ENCODE data around the gene SDCCAG8. TPM values are rescaled to one million over a fixed set of nuclear protein-coding genes. Genes with fewer than 3 reads are reported as not detected.

The SDCCAG8 gene
- total RNA-seq, 1 donor from 2014 or later, result 92.7 TPM

- TF ChIP-seq, protein P1, sequence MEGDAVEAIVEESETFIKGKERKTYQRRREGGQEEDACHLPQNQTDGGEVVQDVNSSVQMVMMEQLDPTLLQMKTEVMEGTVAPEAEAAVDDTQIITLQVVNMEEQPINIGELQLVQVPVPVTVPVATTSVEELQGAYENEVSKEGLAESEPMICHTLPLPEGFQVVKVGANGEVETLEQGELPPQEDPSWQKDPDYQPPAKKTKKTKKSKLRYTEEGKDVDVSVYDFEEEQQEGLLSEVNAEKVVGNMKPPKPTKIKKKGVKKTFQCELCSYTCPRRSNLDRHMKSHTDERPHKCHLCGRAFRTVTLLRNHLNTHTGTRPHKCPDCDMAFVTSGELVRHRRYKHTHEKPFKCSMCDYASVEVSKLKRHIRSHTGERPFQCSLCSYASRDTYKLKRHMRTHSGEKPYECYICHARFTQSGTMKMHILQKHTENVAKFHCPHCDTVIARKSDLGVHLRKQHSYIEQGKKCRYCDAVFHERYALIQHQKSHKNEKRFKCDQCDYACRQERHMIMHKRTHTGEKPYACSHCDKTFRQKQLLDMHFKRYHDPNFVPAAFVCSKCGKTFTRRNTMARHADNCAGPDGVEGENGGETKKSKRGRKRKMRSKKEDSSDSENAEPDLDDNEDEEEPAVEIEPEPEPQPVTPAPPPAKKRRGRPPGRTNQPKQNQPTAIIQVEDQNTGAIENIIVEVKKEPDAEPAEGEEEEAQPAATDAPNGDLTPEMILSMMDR (IDR thresholded peaks at IDR 0.05), result no peak
- DNase-seq, result no peak
- Histone ChIP-seq H3K9me3 (peaks cover 8% of the 10 kb centered on the region), H3K4me1 (peaks cover 23% of the 10 kb centered on the region), H3K36me3 (peaks cover 37% of the 10 kb centered on the region), H3K27ac (no peak overlapping the region), H3K27me3 (ENCODE audit: low read depth) (no peaks in the 10 kb centered on the region), H3K4me3 (no peak overlapping the region)
- intact Hi-C loops (cut with DNase I), result no loop called here
- ATAC-seq, result no peak
These were observed 35.5 kb downstream of the SDCCAG8 start for GRCh38 chr1:243291292-243291691.

- H3K27me3 ChIP-seq (ENCODE audit: low read depth), result no peaks in the 10 kb centered on the region
- ATAC-seq, result no peak
- no peak overlapping the region for H3K27ac ChIP-seq
- TF ChIP-seq, protein P1 (IDR thresholded peaks at IDR 0.05), result no peak
- H3K36me3 ChIP-seq, result peaks cover 31% of the 10 kb centered on the region
- H3K9me3 ChIP-seq, result peaks cover 8% of the 10 kb centered on the region
- DNase-seq, result no peak
- intact Hi-C loops (cut with DNase I), result no loop called here
- no peak overlapping the region for H3K4me3 ChIP-seq
- peaks cover 15% of the 10 kb centered on the region for H3K4me1 ChIP-seq
These were observed 36.3 kb downstream of the SDCCAG8 start for GRCh38 chr1:243292117-243292516.

DNA sequence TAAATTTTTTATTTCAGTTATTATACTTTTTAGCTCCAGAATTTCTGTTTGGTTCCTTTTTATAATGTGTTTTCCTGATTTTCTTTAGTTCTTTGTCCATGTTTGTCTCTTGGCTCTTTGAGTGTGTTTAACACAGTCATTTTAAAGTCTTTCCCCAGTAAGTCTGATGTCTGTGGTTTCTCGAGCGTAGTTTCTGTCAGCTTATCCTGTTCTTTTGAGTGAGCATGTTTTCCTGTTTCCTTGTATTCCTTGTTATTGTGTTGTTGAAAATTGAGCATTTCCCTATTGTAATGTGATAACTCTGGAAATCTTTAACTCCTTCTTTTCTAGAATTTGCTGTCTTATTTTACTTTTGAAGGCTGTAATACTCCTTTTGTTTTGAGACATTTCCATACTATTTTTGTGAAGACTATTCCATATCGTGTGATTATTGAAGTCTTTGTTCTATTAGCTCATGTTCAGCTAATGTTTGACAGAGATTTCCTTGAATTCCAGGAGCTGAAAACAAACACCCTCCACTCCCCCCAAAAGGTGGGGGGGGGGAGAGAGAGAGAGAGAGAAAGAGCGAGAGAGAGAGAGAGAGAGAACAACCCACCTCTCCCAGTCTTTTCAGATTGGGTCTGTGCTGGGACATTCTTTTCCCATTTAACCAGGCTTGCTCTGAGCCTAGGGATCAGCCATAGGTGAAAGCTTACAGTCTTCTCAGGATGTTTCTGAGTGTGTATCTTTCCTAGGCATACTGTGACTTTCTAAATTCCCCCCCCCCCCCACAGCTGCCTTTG is 38.3 kb downstream of the SDCCAG8 start:
- TF ChIP-seq, protein P1 (IDR thresholded peaks at IDR 0.05), result no peak
- ATAC-seq (no peak), DNase-seq (no peak)
- Histone ChIP-seq H3K9me3 (peaks cover 8% of the 10 kb centered on the region), H3K27me3 (ENCODE audit: low read depth) (no peaks in the 10 kb centered on the region), H3K36me3 (peaks cover 25% of the 10 kb centered on the region), H3K27ac (no peak overlapping the region), H3K4me3 (no peak overlapping the region), H3K4me1 (no peaks in the 10 kb centered on the region)
- intact Hi-C loops (cut with DNase I), result no loop called here

- H3K27ac ChIP-seq, result no peak overlapping the region
- no peak for DNase-seq
- H3K4me3 ChIP-seq, result no peak overlapping the region
- intact Hi-C loops (cut with DNase I), result no loop called here
- TF ChIP-seq, protein P1 (IDR thresholded peaks at IDR 0.05), result no peak
- ATAC-seq, result no peak
- H3K27me3 ChIP-seq (ENCODE audit: low read depth), result no peaks in the 10 kb centered on the region
- peaks cover 24% of the 10 kb centered on the region for H3K36me3 ChIP-seq
- peaks cover 10% of the 10 kb centered on the region for H3K9me3 ChIP-seq
- H3K4me1 ChIP-seq, result no peaks in the 10 kb centered on the region
These were observed 38.9 kb downstream of the SDCCAG8 start for GRCh38 chr1:243294723-243295121.

DNA sequence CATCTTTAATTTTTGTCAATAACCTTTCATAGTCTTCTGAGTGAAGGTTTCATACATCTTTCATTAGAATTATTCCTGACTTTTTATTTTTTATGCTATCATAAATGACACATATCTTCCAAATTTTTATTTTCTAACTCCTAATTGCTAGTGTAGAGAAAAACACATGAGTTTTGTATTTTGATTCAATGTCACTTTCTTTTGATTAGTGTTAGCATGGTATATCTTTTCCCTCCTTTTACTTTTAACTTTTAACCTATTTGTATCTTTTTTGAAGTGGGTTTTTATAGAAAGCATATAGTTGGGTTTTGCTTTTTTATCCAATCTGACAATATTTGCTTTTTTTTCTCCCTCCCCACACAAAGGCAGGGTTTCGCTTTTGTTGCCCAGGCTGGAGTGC is 43.2 kb downstream of the SDCCAG8 start:
- ATAC-seq (no peak), DNase-seq (no peak)
- Histone ChIP-seq H3K4me3 (no peak overlapping the region), H3K4me1 (no peaks in the 10 kb centered on the region), H3K27me3 (ENCODE audit: low read depth) (no peaks in the 10 kb centered on the region), H3K36me3 (peaks cover 6% of the 10 kb centered on the region), H3K9me3 (peaks cover 4% of the 10 kb centered on the region), H3K27ac (no peak overlapping the region)
- intact Hi-C loops (cut with DNase I), result no loop called here
- TF ChIP-seq, protein P1 (IDR thresholded peaks at IDR 0.05), result no peak
